Measurements from ENCODE around the gene WDR11. TPM values are rescaled to one million over a fixed set of nuclear protein-coding genes. Genes with fewer than 3 reads are reported as not detected.

Gene WDR11
- total and polyA plus RNA-seq, 9 of the 15 experiments (the other 6 are each of a cell fraction or from before 2014, with no cell fraction given) = 12.4 to 50.7 (median 23.6) TPM

GRCh38 chr10:120953897-120954296 is 102.7 kb downstream of the WDR11 start (continued):
- TF ChIP-seq HINFP (tag; conservative IDR thresholded peaks at IDR 0.05; ENCODE audit: low read depth) (no peak), BRD9 (IDR thresholded peaks at IDR 0.05; ENCODE audit: low read depth, partially characterized antibody) (no peak), CREM (IDR thresholded peaks at IDR 0.05; ENCODE audit: low read depth) (no peak), PKNOX1 (IDR thresholded peaks at IDR 0.05) (no peak), BRF1 (IDR thresholded peaks at IDR 0.05; ENCODE audit: borderline replicate concordance, extremely low read depth, insufficient read length) (no peak), THRB (CRISPR knock-in tag; conservative IDR thresholded peaks at IDR 0.05) (no peak)

Data from K562 (cell line).